Endothelial cell (in vitro differentiated cells): Measurements from ENCODE around the gene NT5DC1. TPM values are rescaled to one million over a fixed set of nuclear protein-coding genes. Genes with fewer than 3 reads are reported as not detected.

Source experiments
- DNase-seq: peaks from one replicate; pipeline ENCODE4 v3.0.0; 2021; ENCODE audit warnings: low spot score
- H3K27ac Mint-ChIP-seq: one replicate; pipeline ENCODE4 v1.8.0; 2021; ENCODE audit warnings: mixed read lengths, inconsistent platforms; ENCODE audit not compliant: unreplicated experiment
- H3K27me3 Mint-ChIP-seq: one replicate; pipeline ENCODE4 v1.8.0; 2021; ENCODE audit warnings: mild to moderate bottlenecking, moderate library complexity, mixed read lengths, inconsistent platforms; ENCODE audit not compliant: unreplicated experiment
- H3K36me3 Mint-ChIP-seq: one replicate; pipeline ENCODE4 v1.8.0; 2021; ENCODE audit warnings: mild to moderate bottlenecking, low read depth, mixed read lengths, inconsistent platforms; ENCODE audit not compliant: unreplicated experiment
- H3K4me1 Mint-ChIP-seq: one replicate; pipeline ENCODE4 v1.8.0; 2021; ENCODE audit warnings: mild to moderate bottlenecking, mixed read lengths, inconsistent platforms; ENCODE audit not compliant: unreplicated experiment
- H3K4me3 Mint-ChIP-seq: one replicate; pipeline ENCODE4 v1.8.0; 2021; ENCODE audit warnings: mild to moderate bottlenecking, mixed read lengths, inconsistent platforms; ENCODE audit not compliant: unreplicated experiment
- H3K9me3 Mint-ChIP-seq: one replicate; pipeline ENCODE4 v1.8.0; 2021; ENCODE audit warnings: mixed read lengths, inconsistent platforms; ENCODE audit not compliant: unreplicated experiment
- total RNA-seq: library from RNA; stranded (reverse); fragmentation: NEBNext Ultra II Directional; extraction: Animal tissue kit (Norgen Biotek cat#: 25700); gene quantifications from one replicate; pipeline ENCODE4 v1.2.1, GENCODE V29; 2021; ENCODE audit not compliant: unreplicated experiment
- TF ChIP-seq, protein P1 (sequence below): fragments of 200-600 bp; sonication (generic); IDR thresholded peaks from one replicate; pipeline ENCODE4 v1.5.0; 2021; ENCODE audit warnings: antibody characterized with exemption; ENCODE audit not compliant: unreplicated experiment

The NT5DC1 gene
- total RNA-seq, 1 donor from 2014 or later: 33.9 TPM

DNA sequence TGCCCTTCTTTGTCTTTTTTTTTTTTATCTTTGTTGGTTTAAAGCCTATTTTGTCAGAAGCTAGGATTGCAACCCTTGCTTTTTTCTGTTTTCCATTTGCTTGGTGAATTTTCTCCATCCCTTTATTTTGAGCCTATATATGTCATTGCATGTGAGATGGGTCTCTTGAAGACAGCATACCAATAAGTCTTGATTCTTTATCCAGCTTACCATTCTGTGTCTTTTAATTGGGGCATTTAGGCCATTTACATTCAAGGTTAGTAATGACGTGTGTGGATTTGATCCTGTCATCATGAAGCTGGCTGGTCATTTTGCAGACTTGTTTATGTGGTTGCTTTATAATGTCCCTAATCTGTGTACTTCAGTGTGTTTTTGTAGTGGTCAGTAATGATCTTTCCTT, 162.7 kb downstream of the NT5DC1 start:
- H3K27ac Mint-ChIP-seq: no peak overlapping the region
- H3K4me3 Mint-ChIP-seq: no peak overlapping the region
- no peaks in the 10 kb centered on the region for H3K9me3 Mint-ChIP-seq
- no peaks in the 10 kb centered on the region for H3K4me1 Mint-ChIP-seq
- no peak for DNase-seq
- peaks cover 29% of the 10 kb centered on the region for H3K36me3 Mint-ChIP-seq
- TF ChIP-seq, protein P1, sequence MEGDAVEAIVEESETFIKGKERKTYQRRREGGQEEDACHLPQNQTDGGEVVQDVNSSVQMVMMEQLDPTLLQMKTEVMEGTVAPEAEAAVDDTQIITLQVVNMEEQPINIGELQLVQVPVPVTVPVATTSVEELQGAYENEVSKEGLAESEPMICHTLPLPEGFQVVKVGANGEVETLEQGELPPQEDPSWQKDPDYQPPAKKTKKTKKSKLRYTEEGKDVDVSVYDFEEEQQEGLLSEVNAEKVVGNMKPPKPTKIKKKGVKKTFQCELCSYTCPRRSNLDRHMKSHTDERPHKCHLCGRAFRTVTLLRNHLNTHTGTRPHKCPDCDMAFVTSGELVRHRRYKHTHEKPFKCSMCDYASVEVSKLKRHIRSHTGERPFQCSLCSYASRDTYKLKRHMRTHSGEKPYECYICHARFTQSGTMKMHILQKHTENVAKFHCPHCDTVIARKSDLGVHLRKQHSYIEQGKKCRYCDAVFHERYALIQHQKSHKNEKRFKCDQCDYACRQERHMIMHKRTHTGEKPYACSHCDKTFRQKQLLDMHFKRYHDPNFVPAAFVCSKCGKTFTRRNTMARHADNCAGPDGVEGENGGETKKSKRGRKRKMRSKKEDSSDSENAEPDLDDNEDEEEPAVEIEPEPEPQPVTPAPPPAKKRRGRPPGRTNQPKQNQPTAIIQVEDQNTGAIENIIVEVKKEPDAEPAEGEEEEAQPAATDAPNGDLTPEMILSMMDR: no peak
- H3K27me3 Mint-ChIP-seq: no peaks in the 10 kb centered on the region

DNA sequence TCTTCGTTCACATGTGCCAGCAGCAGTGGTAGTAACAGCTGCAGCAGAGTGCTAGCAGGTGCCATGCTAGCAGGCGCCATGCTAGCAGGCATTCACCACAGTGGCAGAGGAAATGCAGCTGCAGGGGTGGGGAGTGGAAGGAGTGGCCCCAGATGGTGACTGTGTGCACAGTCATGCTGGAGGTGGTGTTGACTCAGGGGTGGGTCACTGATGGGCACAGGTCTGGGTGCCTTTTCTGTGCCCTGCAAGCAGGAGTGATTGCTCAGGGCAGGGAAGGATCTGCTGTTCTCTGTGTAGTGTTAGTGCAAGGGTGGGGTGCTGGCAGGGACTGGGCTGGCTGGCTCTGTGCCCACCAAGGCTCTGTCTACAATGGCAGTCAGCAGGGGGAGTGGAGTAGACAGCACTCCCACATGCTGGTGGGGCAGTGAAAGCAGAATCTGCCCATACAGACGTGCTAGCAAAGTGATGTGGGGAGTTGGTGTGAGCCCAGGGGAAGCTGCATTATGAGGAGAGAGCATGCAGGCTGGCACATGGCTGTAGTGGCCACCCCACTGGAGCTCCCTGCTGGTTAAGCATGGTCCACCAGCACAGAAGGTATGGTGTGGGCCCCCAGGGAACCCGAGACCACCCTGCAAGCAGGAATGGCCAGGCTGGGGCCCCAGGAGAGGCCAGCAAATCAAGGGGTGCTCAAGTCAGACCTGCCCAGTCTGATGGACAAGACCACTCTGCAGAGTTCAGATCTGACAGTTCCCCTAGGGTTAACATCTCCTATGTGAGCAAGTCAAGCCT, 164.6 kb downstream of the NT5DC1 start:
- no peaks in the 10 kb centered on the region for H3K27me3 Mint-ChIP-seq
- no peak for DNase-seq
- H3K4me1 Mint-ChIP-seq: no peaks in the 10 kb centered on the region
- no peak overlapping the region for H3K4me3 Mint-ChIP-seq
- no peaks in the 10 kb centered on the region for H3K9me3 Mint-ChIP-seq
- TF ChIP-seq, protein P1: no peak
- peaks cover 29% of the 10 kb centered on the region for H3K36me3 Mint-ChIP-seq
- no peak overlapping the region for H3K27ac Mint-ChIP-seq

DNA sequence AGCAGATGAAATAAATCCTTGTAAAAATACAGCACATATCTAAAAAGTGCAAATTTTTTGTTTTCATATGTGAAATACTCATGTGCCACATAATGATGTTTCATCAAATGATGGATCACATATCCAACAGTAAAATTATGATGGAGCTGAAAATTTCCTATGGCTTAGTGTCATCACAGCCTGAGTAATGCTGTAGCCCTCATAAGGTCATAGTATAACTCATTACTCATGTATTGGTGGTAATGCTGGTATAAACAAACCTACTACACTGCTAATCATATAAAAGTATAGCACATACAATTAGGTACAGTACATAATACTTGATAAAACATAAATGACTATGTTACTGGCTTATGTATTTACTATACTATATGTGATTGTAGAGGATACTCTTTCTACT, 166.2 kb downstream of the NT5DC1 start:
- no peaks in the 10 kb centered on the region for H3K4me1 Mint-ChIP-seq
- H3K27me3 Mint-ChIP-seq: no peaks in the 10 kb centered on the region
- no peaks in the 10 kb centered on the region for H3K9me3 Mint-ChIP-seq
- H3K36me3 Mint-ChIP-seq: peaks cover 29% of the 10 kb centered on the region
- no peak overlapping the region for H3K27ac Mint-ChIP-seq
- H3K4me3 Mint-ChIP-seq: no peak overlapping the region
- TF ChIP-seq, protein P1: no peak
- no peak for DNase-seq

DNA sequence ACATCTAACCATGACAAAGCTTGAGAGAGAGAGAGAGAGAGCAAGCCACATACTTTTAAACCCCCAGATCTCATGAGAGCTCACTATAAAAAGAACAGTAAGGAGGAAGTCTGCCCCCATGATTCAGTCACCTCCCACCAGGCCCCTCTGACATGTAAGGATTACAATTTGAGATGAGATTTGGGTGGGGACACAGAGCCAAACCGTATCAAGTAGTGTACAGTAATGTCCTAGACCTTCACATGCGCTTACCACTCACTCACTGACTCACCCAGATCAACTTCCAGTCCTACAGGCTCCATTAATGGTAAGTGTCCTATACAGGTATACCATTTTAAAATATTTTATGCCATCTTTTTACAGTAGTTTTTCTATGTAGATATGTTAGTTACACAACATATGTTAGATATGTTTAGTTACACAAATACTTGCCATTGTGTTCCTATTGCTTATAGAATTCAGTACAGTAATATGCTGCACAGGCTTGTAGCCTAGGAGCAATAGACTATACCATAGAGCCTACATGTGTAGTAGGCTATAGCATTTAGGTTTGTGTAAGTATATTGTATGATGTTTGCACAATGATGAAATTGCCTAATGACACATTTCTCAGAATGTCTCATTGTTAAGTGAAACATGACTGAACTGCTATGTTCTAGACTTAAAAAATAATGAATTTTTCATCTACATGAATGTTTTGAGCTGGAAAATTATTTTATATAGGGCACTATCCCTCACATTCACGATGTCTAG, 167.4 kb downstream of the NT5DC1 start:
- Mint-ChIP-seq H3K4me3 (no peak overlapping the region), H3K27ac (peak overlapping the region; percentile 4), H3K27me3 (no peaks in the 10 kb centered on the region), H3K4me1 (no peaks in the 10 kb centered on the region), H3K36me3 (peaks cover 17% of the 10 kb centered on the region), H3K9me3 (no peaks in the 10 kb centered on the region)
- no peak for DNase-seq
- TF ChIP-seq, protein P1: no peak
